ENCODE measurements around the gene NTRK2.

NTRK2 gene

GRCh38 chr9:84993105-84993504, 323.6 kb downstream of the NTRK2 start:
- DNase-seq, result no peak

GRCh38 chr9:84996029-84996428, 326.5 kb downstream of the NTRK2 start:
- no peak for DNase-seq

- no peak for DNase-seq
Observed at GRCh38 chr9:84996716-84997115, 327.2 kb downstream of the NTRK2 start.

GRCh38 chr9:84997472-84997871, 327.9 kb downstream of the NTRK2 start:
- no peak for DNase-seq

GRCh38 chr9:84998639-84999038, 329.1 kb downstream of the NTRK2 start:
- no peak for DNase-seq

GRCh38 chr9:84999788-85000187, 330.3 kb downstream of the NTRK2 start:
- DNase-seq, result no peak

- no peak for DNase-seq
Observed at GRCh38 chr9:85001925-85002324, 332.4 kb downstream of the NTRK2 start.

GRCh38 chr9:85004818-85005413, 335.4 kb downstream of the NTRK2 start:
- no peak for DNase-seq

GRCh38 chr9:85007748-85008147, 338.2 kb downstream of the NTRK2 start:
- no peak for DNase-seq

GRCh38 chr9:85008215-85008614, 338.7 kb downstream of the NTRK2 start:
- DNase-seq, result no peak

- no peak for DNase-seq
Observed at GRCh38 chr9:85009251-85009650, 339.7 kb downstream of the NTRK2 start.

- DNase-seq, result no peak
Observed at GRCh38 chr9:85013703-85014102, 344.2 kb downstream of the NTRK2 start.

GRCh38 chr9:85014292-85014691, 344.8 kb downstream of the NTRK2 start:
- DNase-seq, result no peak

- DNase-seq, result no peak
Observed at GRCh38 chr9:85016384-85017006, 347.0 kb downstream of the NTRK2 start.

GRCh38 chr9:85020791-85021190, 351.3 kb downstream of the NTRK2 start:
- no peak for DNase-seq

GRCh38 chr9:85021686-85022085, 352.2 kb downstream of the NTRK2 start:
- DNase-seq, result no peak

- DNase-seq, result no peak
Observed at GRCh38 chr9:85024374-85024773, 354.8 kb downstream of the NTRK2 start.

GRCh38 chr9:85025638-85026037, 356.1 kb downstream of the NTRK2 start:
- DNase-seq, result no peak

GRCh38 chr9:85027870-85028269, 358.3 kb downstream of the NTRK2 start:
- no peak for DNase-seq

- no peak for DNase-seq
Observed at GRCh38 chr9:85030316-85030715, 360.8 kb downstream of the NTRK2 start.

GRCh38 chr9:85036496-85036895, 367.0 kb downstream of the NTRK2 start:
- DNase-seq, result no peak

- no peak for DNase-seq
Observed at GRCh38 chr9:85038061-85038460, 368.5 kb downstream of the NTRK2 start.

- no peak for DNase-seq
Observed at GRCh38 chr9:85038824-85039608, 369.5 kb downstream of the NTRK2 start.

GRCh38 chr9:85040146-85040545, 370.6 kb downstream of the NTRK2 start:
- no peak for DNase-seq
